GM19240 (cell line): ENCODE measurements around the gene ITGBL1.
"Not testable (repeated sequence)": the region's sequence is repeated elsewhere in the genome, so short reads cannot be mapped to it uniquely, and the experiment has no call there.

ENCODE experiments used
- DNase-seq: peaks from one replicate; pipeline ENCODE4 v3.0.0; 2011; ENCODE audit warnings: low spot score; ENCODE audit not compliant: insufficient read length

Gene ITGBL1

GRCh38 chr13:101511766-101512165, 59.3 kb downstream of the ITGBL1 start:
- DNase-seq, result no peak

DNA sequence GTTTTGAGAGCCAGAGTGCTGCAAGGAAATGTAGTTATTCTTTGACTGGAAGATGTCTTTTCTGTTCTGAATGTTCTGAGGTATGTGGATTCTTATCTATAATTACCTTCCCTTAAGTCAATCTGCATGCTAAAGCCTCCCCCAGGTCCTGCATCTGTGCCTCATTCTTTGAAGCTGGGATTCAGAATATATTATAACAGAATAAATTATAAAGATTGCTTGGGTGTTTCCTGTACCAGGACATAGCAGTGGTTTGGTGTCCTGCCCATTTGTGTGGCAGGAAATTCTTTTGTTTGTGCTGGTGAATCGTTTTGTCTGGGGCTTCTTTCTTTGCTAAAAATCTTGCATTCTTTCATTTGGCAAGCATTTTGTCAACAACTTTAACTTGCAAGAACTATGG, 60.2 kb downstream of the ITGBL1 start:
- no peak for DNase-seq

DNA sequence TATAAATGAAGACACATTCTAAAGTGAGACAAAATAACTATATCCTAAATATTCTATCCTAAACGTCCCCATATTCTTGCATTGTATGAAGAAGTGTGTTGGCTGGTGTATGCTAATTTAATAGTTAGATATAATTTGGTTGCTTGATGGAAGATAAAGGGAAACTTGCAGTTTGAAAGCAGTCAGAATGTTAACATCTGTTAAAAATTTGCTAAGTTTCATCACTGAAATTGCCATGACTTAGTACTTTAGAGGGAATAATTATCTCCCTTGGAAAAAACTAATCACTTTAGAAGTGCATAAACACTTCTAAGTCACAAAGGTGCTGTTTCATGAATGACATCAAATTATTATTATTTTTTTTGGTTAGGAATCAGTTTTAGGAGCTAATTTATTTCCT, 61.6 kb downstream of the ITGBL1 start:
- no peak for DNase-seq

GRCh38 chr13:101514695-101515275, 62.3 kb downstream of the ITGBL1 start:
- no peak for DNase-seq

GRCh38 chr13:101515504-101515903, 63.0 kb downstream of the ITGBL1 start:
- DNase-seq, result no peak

DNA sequence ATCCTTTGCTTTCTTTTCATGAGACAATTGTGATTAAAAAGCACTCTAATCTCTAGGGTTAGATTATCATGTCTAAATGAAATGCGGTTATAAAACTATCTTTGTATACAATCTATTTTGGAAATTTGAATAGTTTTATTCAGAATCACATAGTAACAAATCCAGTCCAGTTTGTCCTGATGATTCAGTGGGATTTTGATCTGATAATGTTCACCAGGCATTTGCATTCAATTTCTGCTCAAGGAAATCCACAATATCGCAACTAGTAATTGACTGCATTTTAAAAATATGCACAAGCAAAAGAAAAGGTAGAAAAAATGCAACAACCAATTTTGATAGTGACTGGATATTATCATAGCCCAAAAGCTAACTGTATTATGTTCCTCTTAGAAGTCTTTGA, 63.8 kb downstream of the ITGBL1 start:
- DNase-seq, result no peak

DNA sequence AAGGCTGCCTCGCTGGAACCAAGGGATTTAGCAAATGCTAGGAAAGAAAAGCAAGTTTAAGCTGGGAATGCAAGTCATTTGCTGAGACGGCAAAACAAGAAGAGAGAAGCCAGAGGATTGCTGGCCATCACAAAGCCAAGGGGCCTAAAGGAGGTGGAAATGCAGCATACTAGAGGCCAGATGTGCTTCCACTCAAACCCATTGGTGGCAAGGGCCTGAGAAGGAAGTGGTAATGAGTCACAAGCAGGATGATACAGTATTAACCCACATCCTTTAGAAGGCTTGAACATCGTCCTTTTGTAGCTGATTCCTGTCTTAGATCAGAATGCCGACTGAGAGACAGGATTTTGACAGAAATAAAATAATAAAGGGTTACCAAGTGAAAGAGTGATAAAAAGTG, 68.2 kb downstream of the ITGBL1 start:
- no peak for DNase-seq

DNA sequence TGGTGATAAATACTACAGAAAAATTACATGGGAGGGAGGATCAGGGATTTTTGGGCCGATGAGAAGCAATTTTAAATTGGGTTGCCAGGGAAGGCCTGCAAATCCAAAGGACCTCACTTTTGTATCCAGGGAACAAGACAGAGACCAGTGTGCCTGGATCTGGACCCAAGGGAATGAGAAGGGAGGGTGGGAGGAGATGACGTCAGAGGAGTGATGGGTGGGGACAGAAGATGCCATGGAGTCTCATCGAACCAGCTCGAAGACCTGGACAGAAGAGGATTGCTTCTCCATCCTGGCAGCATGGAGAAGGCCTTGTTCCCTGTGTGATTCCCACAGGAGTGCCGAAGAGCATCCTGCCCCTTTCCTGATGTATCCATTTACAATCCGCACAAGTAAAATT, 68.9 kb downstream of the ITGBL1 start:
- no peak for DNase-seq

DNA sequence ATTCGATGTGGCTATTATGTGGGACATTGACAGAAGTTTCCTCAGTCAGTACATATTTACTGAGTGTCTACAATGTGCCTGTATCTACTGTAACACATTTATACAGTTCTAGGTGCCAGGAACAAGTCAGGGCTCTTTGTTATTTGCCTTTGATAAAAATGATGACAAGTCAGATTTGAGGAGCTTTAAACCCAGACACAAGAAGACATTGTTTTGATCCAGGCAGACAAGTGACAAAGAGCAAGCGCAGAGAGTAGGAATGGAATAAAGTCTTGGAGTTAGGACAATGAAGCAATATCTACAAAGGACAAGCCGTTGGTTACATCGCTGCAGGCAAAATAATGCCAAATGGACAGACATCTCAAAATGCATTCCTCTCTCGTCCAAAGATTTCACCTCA, 70.1 kb downstream of the ITGBL1 start:
- no peak for DNase-seq

DNA sequence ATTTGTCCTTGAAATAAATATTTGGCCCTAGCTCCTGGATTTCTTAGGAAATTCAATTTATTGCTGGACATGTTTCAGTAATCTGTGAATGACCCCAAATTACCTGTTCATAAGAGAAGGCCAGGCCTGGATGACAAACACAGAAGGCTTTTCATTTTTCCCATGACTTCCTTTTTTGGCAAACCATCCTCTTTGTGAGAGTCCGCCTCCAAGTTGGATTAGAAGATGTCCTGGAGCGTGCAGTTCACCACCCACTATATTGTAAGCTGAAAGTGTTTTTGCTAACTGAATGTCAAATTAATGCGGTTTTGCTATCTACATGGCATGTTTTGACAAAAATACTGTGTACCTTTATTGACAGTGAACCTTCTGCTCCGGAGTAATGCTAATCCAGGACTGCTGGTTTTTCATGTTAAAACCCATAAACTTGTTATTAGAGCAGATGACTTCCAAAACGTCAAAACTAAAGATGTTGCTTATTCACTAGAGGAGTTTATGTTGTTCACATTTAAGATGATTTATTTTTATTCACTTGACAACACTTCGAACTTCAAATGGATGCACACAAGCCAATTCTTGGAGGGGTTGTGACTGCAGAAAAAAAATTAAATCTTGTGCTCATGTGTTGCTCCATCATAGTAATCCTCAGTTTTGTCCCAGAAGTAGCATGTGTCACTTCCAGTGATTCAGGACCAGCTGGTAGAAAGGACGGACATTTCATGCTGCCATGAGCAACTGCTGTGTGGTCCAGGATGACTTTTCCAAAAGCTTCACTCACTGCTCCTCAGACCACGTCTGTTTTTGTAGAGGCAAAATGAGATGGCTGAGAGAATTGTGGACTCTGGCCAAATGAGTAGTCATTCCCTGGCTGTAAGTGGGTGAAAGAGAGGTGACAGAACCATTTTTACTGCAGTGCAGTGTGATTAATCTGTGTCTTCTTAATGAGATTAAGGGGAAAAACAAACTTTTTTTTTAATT, 71.0 kb downstream of the ITGBL1 start:
- DNase-seq, result no peak

GRCh38 chr13:101527130-101527529, 74.7 kb downstream of the ITGBL1 start:
- DNase-seq, result no peak

DNA sequence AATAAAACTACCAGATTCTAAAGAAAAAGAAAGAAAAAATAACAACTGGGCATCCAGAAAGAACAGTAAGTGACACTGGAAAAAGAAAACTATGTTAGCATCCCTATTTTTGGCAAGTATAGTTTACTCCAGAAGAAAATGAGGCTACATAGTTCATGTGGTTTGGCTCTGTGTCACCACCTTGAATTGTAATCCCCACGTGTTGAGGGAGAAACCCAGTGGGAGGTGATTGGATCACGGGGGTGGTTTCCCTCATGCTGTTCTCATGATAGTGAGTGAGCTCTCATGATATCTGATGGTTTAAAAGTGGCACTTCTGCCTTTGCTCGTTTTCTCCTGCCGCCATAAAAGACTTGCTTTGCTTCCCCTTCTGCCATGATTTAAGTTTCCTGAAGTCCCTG, 76.9 kb downstream of the ITGBL1 start:
- no peak for DNase-seq

GRCh38 chr13:101530293-101530692, 77.8 kb downstream of the ITGBL1 start:
- no peak for DNase-seq

DNA sequence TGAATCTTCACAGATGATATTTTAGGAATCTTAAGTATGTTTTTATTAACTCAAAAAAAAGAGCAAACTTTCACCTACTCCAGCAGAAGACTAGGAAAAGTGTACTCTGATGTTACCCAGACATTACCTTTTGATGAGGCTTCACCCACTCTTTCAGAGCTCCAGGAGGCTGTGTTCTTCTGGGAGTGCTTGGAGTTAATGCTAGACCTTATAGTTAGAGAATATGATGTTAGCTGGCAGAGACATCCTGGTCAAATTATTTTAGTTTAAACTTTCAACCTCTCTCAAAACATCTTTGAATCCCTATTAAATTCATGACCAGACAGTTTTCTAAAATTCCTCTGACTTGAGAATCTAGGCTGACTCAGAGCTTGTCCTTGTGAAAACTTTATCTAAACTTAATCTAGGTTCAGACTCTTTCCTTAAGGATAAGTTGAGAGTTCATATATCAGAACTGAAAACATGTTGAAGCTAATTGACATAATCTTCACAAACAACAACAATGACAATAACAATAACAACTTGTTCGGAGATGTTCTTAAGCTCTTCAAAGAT, 82.8 kb downstream of the ITGBL1 start:
- DNase-seq, result no peak

GRCh38 chr13:101536079-101536478, 83.6 kb downstream of the ITGBL1 start:
- no peak for DNase-seq

DNA sequence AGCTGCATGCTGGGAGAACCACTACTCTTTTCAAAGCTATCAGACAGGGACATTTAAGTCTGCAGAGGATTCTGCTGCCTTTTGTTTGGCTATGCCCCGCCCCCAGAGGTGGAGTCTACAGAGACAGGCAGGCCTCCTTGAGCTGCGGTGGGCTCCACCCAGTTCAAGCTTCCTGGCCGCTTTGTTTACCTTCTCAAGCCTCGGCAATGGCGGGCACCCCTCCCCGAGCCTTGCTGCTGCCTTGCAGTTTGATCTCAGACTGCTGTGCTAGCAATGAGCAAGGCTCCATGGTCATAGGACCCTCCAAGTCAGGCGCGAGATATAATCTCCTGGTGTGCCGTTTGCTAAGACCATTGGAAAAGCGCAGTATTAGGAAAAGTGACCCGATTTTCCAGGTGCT, 92.1 kb downstream of the ITGBL1 start:
- not testable (repeated sequence) for DNase-seq

GRCh38 chr13:101544979-101545378, 92.5 kb downstream of the ITGBL1 start:
- DNase-seq, result no peak

- no peak for DNase-seq
Measured at GRCh38 chr13:101545521-101545920, 93.0 kb downstream of the ITGBL1 start.

GRCh38 chr13:101552286-101552685, 99.8 kb downstream of the ITGBL1 start:
- DNase-seq, result no peak

DNA sequence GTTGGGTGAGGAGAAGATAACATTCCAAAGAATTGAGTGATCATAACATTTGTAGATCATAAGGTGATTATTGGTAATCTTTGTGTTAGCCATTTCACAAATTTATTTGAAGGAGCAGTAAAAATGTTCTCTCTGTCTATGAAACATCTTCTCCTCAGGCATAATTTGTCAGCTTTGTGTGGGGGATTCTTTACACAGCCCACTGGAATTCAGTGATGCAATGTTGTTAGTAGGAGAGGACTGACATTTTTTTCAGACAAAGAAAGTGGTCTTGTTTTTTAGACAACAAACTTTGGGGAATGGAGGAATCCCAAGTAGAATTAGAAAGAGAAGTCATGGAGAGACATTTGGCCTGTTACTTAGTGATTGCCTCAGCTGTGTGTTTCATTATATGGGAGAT, 100.3 kb downstream of the ITGBL1 start:
- no peak for DNase-seq

GRCh38 chr13:101554420-101555125, 102.1 kb downstream of the ITGBL1 start:
- DNase-seq, result no peak

DNA sequence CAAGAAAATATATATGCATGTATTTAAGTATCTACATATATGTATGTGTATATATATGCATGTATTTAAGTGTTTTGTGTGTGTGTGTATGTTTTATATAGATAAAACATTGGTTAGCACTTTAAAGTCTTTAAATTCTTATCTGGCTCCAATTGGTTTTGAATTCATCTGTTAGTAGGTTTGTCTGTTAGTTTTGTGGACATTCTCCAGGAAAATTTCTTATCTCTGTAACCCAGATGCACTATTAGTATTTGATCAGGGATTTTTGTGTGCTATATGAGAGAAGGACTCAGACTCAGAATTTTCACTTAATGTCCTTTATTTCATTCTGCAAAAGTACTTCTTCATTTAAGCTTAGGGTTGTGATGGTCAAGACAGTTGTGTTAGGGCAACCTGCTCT, 103.1 kb downstream of the ITGBL1 start:
- DNase-seq, result no peak
